GM21825 (cell line): ENCODE data around the gene DPM1.

Source experiments
- ATAC-seq: cut with Tn5 transposase; IDR thresholded peaks from one replicate; pipeline ENCODE4 v1.9.1; 2021; ENCODE audit warnings: mild to moderate bottlenecking, moderate library complexity; ENCODE audit not compliant: unreplicated experiment

DPM1 gene

GRCh38 chr20:50957798-50958614 is at the start of gene DPM1:
Gene DPM1 (minus strand): TSS chr20:50958532. CDS start chr20:50958523, 9 bp downstream.
- peak; percentile 73 for ATAC-seq

GRCh38 chr20:51005214-51005613 is 46.9 kb upstream of the DPM1 start:
- no peak for ATAC-seq

DNA sequence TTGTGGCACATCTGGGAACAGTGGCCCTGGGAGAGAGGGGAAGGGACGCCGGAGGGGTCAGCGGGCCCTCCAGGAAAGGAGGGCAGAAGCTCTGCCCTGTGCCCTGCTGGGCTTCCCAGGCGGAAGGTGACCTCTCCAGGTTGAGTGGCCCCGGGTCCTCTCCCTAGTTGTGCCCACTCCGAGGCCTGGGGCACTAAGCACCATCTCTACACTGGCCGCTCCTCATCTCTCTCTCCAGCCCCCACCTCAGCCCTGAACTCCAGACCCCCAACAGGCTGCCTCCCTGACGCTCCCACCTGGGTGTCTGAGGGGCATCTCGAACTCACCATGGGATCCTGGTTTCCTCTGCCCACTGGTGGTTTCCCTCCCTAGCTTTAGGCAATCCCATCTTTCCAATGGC is 46.4 kb upstream of the DPM1 start:
- ATAC-seq, result no peak

- ATAC-seq, result no peak
Measured at GRCh38 chr20:51004305-51004727, 46.0 kb upstream of the DPM1 start.

GRCh38 chr20:51003753-51004152 is 45.4 kb upstream of the DPM1 start:
- ATAC-seq, result no peak

DNA sequence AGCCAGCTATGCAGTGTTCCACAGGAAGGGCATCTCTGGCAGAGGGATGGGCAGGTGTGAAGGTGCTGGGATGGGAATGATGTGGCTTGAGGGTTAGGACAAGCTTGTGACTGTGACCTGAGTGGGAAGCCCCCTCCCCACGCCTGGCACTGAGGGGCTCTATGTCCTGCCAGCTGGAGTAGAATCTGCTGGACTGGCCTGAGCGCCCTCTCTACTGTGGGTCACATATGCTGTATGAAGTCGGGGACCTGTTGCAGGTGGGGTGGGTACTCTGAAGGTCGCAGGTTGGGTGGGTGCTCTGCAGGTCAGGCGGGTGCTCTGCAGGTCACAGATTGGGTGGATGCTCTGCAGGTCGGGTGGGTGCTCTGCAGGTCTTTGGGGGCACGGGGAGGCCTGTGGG is 44.3 kb upstream of the DPM1 start:
- no peak for ATAC-seq

DNA sequence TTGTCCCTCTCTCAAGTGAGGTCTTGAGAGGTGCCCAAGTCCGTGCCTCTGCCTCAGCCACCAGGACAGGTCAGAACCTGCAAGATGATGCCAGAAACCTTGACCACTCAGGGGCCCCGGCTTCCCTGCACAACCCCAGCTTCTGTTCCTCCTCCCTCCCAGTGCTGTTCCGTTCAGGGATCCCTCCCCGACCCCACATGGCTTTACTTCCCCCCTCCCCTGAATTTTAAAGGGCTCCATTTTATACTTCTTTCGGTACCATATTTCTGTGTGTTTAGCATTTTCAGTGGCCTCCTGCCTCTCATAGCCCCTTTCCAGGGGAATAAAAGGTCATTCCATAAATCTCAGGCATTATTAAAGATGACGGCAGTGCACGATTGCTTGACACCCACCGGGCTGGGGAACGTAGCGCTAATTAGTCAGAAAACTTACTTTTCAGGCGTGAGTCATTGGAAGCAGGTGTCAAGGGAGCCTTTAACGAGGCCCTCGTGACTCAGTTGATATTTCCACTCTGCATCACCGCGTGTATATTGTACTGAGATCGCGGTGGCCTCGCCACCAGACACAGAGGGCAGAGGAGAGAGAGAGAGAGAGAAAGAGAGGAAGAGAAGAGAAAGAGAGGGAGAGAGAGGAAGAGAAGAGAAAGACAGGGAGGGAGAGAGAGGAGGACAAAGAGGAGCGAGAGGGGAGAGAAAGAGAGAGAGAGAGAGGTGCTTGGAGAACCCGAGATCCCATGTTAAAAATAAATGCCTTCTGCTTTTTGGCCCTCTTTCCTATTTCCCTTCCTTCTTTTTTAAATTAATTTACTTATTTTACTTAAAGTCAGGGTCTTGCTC is 43.3 kb upstream of the DPM1 start:
- no peak for ATAC-seq

- no peak for ATAC-seq
Measured at GRCh38 chr20:50999355-50999754, 41.0 kb upstream of the DPM1 start.

DNA sequence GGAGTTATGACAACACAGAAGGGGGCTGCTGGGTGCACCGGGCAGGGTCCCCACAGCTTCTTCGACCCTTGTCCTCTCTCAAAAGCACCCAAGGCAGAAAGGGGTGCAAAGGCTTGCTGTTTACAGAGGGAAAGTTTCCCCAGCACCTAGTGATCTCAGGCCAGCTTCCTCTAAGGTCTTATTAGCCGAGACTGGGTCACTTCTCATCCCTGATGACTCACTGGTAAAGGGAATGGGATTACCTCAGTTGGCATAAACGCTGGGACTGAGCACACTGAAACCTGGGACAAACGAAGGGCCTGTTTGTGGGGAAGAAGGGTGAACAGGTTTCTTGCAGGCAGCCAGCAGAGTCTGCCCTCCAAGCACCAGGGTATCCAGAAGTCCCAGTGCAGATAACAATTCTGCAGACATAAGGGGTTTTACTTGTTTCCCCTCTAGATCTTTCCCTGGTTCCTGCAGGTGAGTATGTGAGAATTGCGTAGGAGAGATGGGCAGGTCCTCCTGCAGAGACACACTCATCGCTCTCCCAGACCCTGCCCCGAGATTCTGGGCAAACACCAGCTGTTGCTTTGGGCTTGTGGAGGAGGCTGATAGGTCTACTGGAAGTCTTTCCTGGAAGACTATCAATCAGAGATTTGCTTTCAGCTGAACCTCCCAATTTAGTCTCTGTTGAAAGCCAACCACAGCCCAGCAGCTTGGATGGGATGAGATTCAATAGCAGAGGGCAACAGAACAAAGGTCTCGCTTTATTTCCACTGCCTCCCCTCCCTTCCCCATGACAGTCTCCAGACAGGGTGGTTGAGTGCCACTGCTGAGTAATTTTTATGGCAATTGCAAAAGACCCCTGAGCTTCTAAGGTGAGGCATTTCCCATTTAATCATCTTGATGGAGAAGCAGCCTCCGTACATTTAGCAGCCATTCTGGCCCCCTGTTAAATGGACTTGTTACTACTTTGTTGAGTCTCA is 38.9 kb upstream of the DPM1 start:
- ATAC-seq, result no peak

DNA sequence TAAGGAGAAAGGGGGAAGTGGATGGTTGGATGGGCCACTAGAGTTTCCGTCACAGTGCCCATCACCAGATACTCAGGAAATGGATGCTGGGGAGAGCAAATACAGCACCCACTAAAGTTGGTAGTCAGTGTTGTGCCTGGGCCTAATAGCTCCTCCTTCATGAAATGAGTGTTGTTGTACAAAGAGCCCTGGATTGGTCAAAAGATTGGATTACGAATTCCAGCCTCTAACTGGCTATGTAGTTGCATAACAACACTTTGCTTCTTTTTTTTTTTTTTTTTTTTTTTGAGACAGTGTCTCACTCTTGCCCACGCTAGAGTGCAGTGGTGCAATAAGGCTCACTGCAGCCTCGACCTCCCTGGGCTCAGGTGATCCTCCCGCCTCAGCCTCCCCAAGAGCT is 37.2 kb upstream of the DPM1 start:
- no peak for ATAC-seq

- ATAC-seq, result no peak
Measured at GRCh38 chr20:50993876-50994275, 35.5 kb upstream of the DPM1 start.

GRCh38 chr20:50992733-50993457 is 34.6 kb upstream of the DPM1 start:
- ATAC-seq, result no peak

GRCh38 chr20:50992336-50992732 is 34.0 kb upstream of the DPM1 start:
- no peak for ATAC-seq

- ATAC-seq, result no peak
Measured at GRCh38 chr20:50991076-50991475, 32.7 kb upstream of the DPM1 start.

GRCh38 chr20:50987493-50988210 is 29.3 kb upstream of the DPM1 start:
- ATAC-seq, result no peak

DNA sequence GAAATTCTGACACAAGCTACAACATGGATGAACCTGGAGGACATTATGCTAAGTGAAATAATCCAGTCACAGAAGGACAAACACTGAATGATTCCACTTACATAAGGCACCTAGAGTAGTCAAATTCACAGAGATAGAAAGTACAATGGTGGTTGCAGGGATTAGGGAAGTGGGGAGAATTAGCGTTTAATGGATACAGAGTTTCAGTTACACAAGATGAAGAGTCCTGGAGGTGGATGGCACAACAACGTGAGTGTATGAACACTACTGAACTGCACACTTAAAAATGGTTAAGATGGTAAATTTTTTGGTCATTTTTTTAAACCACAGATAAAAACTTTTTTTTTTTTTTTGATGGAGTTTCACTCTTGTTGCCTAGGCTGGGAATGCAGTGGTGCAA is 25.0 kb upstream of the DPM1 start:
- ATAC-seq, result no peak

- ATAC-seq, result no peak
Measured at GRCh38 chr20:50982363-50982762, 24.0 kb upstream of the DPM1 start.

GRCh38 chr20:50981714-50982048 is 23.3 kb upstream of the DPM1 start:
- no peak for ATAC-seq

DNA sequence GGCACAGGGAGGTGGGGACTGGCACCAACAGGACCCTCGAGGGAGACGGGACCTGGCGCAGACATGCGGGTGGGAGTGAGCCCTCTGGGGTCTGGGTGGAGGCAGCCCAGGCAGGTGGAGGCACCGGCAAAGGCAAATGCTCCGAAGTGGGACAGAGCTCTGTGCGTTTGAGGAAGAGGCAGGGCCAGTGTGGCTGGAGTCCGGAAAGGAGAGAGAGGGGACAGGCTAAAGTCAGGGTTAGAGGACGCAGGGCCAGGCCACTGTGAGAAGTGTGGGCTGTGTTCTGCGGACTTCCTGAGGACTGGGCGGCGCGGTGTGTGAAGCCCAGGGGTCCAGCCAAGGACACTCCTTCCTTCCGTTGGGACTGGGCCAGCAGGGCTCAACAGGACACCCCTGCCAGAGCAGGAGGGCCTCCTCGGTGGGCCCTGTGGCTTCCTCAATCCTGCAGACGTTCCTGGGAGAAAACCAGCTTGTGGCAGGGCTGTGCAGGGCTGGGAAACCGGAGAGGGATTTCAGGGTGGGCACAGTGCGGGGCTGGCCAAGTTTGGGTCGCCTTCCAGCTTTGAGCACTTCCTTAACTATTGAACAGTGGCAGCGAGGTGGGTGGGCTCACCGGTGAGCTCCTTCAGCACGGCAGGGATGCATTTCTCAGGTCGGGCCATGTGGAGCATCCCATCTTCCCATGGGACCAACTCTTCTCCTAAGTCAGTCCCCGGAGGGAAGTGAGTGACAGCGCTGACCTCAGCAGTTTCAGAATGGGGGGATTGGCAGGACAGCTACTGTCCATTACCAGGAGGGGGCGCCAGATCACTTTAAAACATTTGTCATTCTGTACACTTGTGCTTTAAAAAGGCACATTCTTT is 22.8 kb upstream of the DPM1 start:
- ATAC-seq, result no peak
